ENCODE measurements around the gene LPIN3.

The LPIN3 gene

GRCh38 chr20:41393705-41394066 is 53.1 kb downstream of the LPIN3 start:
- TF ChIP-seq CTCF (conservative IDR thresholded peaks at IDR 0.05; ENCODE audit: low read length): no peak
- H3K4me3 ChIP-seq (ENCODE audit: low read length): no peak overlapping the region
- DNase-seq (ENCODE audit: low read depth): no peak

GRCh38 chr20:41394081-41394480 is 53.5 kb downstream of the LPIN3 start:
- H3K4me3 ChIP-seq (ENCODE audit: low read length): no peak overlapping the region
- no peak for DNase-seq (ENCODE audit: low read depth)
- TF ChIP-seq CTCF (conservative IDR thresholded peaks at IDR 0.05; ENCODE audit: low read length): no peak

GRCh38 chr20:41394931-41395666 is 54.5 kb downstream of the LPIN3 start:
- TF ChIP-seq CTCF (conservative IDR thresholded peaks at IDR 0.05; ENCODE audit: low read length): no peak
- no peak for DNase-seq (ENCODE audit: low read depth)
- no peak overlapping the region for H3K4me3 ChIP-seq (ENCODE audit: low read length)

GRCh38 chr20:41395667-41396664 is 55.3 kb downstream of the LPIN3 start:
- H3K4me3 ChIP-seq (ENCODE audit: low read length): no peak overlapping the region
- TF ChIP-seq CTCF (conservative IDR thresholded peaks at IDR 0.05; ENCODE audit: low read length): no peak
- no peak for DNase-seq (ENCODE audit: low read depth)

- TF ChIP-seq CTCF (conservative IDR thresholded peaks at IDR 0.05; ENCODE audit: low read length): no peak
- DNase-seq (ENCODE audit: low read depth): peak; percentile 47
- no peak overlapping the region for H3K4me3 ChIP-seq (ENCODE audit: low read length)
Observed at GRCh38 chr20:41398408-41398807, 57.8 kb downstream of the LPIN3 start.

GRCh38 chr20:41403604-41404003 is 63.0 kb downstream of the LPIN3 start:
- no peak for DNase-seq (ENCODE audit: low read depth)
- no peak for TF ChIP-seq CTCF (conservative IDR thresholded peaks at IDR 0.05; ENCODE audit: low read length)
- H3K4me3 ChIP-seq (ENCODE audit: low read length): no peak overlapping the region

All from AG10803 (cell line).